ENCODE results near the gene PRKCE. TPM values are rescaled to one million over a fixed set of nuclear protein-coding genes. Genes with fewer than 3 reads are reported as not detected.

PRKCE gene
- total and polyA plus RNA-seq, 2 donors (not counting 1 experiment from before 2014, with no cell fraction given): 23.6 to 271 TPM

DNA sequence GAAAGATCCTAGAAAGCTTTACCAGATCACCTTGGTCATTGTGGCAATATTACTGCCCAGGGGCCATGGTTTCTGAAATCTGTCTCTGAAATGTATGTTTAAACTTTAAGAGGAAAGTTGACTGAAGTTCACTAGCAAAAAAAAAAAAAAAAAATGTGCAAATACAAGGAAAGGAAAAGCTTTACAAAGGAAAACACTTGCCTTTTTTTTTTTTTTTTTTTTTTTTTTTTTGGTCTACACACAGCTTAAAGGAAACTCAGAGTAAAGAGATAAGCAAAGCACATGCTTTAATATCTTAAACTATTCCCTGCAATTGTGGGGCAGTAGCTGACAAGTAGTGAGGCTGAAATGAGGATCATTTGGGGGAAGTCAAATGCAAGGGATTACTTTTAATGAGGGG lies 471.5 kb downstream of the PRKCE start:
- H3K4me1 Mint-ChIP-seq: no peaks in the 10 kb centered on the region
- ATAC-seq (ENCODE audit: low read depth): no peak
- POLR2A ChIA-PET: interaction anchor here (0.6 kb wide), 1 partner anchor 628 kb away, joined by 4 read pairs; no protein-coding TSS in a partner anchor
- no peaks in the 10 kb centered on the region for H3K9me3 Mint-ChIP-seq (ENCODE audit: insufficient read depth)
- H3K9me3 ChIP-seq (ENCODE audit: control extremely low read depth in 1 of 3, control insufficient read depth in 2 of 3, insufficient read depth in 1 of 3, low read length in 2 of 3): no peaks in the 10 kb centered on the region
- DNase-seq: no peak
- intact Hi-C loops (cut with micrococcal nuclease): no loop called here
- no peaks in the 10 kb centered on the region for H4K20me1 ChIP-seq (ENCODE audit: control insufficient read depth, insufficient read depth, low read length, poor library complexity, severe bottlenecking)
- H3K79me2 ChIP-seq (ENCODE audit: control insufficient read depth, insufficient read depth, low read length): no peaks in the 10 kb centered on the region
- H3K36me3 ChIP-seq (replicated peaks in 1 of 2; ENCODE audit: control extremely low read depth in 1 of 2, control insufficient read depth in 1 of 2, extremely low read depth in 1 of 2, insufficient read depth in 2 of 2, low read length in 1 of 2): no peaks in the 10 kb centered on the region
- no peak overlapping the region for H3K4me2 ChIP-seq (replicated peaks; ENCODE audit: low read depth, low read length, poor library complexity, severe bottlenecking)
- H3K27ac Mint-ChIP-seq: no peak overlapping the region
- H3K27ac ChIP-seq (ENCODE audit: low read length in 2 of 2): no peak overlapping the region
- H3K27me3 ChIP-seq (replicated peaks in 1 of 4; ENCODE audit: control extremely low read depth in 1 of 4, control insufficient read depth in 3 of 4, insufficient read depth in 4 of 4, low read length in 3 of 4): no peaks in the 10 kb centered on the region
- H3K4me3 Mint-ChIP-seq: no peak overlapping the region
- TF ChIP-seq, protein P1, sequence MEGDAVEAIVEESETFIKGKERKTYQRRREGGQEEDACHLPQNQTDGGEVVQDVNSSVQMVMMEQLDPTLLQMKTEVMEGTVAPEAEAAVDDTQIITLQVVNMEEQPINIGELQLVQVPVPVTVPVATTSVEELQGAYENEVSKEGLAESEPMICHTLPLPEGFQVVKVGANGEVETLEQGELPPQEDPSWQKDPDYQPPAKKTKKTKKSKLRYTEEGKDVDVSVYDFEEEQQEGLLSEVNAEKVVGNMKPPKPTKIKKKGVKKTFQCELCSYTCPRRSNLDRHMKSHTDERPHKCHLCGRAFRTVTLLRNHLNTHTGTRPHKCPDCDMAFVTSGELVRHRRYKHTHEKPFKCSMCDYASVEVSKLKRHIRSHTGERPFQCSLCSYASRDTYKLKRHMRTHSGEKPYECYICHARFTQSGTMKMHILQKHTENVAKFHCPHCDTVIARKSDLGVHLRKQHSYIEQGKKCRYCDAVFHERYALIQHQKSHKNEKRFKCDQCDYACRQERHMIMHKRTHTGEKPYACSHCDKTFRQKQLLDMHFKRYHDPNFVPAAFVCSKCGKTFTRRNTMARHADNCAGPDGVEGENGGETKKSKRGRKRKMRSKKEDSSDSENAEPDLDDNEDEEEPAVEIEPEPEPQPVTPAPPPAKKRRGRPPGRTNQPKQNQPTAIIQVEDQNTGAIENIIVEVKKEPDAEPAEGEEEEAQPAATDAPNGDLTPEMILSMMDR (IDR thresholded peaks at IDR 0.05): no peak
- TF ChIP-seq EZH2 (IDR thresholded peaks at IDR 0.05; ENCODE audit: borderline replicate concordance, insufficient read depth, low read depth, low read length, poor library complexity, severe bottlenecking): no peak
- no peak overlapping the region for H2AFZ ChIP-seq (ENCODE audit: insufficient read depth, low read depth, low read length, poor library complexity, severe bottlenecking)
- H3K9ac ChIP-seq (ENCODE audit: low read length): no peak overlapping the region
- CTCF ChIA-PET: interaction anchor here (0.6 kb wide), 1 partner anchor 1614 kb away, joined by 3 read pairs; no protein-coding TSS in a partner anchor
- no peak overlapping the region for H3K4me3 ChIP-seq (ENCODE audit: control extremely low read depth in 1 of 5, extremely low read depth in 1 of 5, insufficient read depth in 1 of 5, low read depth in 2 of 5, low read length in 4 of 5)
- H3K27me3 Mint-ChIP-seq: no peaks in the 10 kb centered on the region
- no peaks in the 10 kb centered on the region for H3K4me1 ChIP-seq (ENCODE audit: control insufficient read depth in 2 of 2, insufficient read depth in 2 of 2, low read length in 2 of 2)

DNA sequence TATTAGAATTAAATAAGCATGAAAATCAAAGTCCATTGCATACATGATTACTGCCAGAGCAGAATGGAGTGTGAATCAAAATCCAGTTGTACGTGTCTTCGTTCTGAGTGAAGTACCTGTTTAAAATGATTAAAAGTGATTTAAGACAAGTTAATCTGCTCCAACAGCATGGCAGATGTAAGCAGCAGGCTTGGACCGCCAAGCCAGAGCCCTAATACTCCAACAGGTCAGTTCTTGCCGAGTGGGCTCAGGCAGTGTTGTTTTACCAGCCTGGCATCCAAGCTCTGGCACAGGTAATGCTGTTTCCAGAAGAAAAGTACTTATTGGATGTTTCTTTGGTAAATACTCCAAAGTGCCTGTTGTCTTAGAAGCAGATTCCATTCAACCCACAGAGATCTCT lies 474.3 kb downstream of the PRKCE start:
- Mint-ChIP-seq H3K9me3 (ENCODE audit: insufficient read depth) (no peaks in the 10 kb centered on the region), H3K27me3 (no peaks in the 10 kb centered on the region), H3K4me1 (no peaks in the 10 kb centered on the region), H3K4me3 (no peak overlapping the region), H3K27ac (no peak overlapping the region)
- peaks cover 0 to 7% of the 10 kb centered on the region in 2 experiments for H3K36me3 ChIP-seq (replicated peaks in 1 of 2; ENCODE audit: control extremely low read depth in 1 of 2, control insufficient read depth in 1 of 2, extremely low read depth in 1 of 2, insufficient read depth in 2 of 2, low read length in 1 of 2)
- no peak overlapping the region for H3K27ac ChIP-seq (ENCODE audit: low read length in 2 of 2)
- no peaks in the 10 kb centered on the region for H3K27me3 ChIP-seq (replicated peaks in 1 of 4; ENCODE audit: control extremely low read depth in 1 of 4, control insufficient read depth in 3 of 4, insufficient read depth in 4 of 4, low read length in 3 of 4)
- no peak overlapping the region for H2AFZ ChIP-seq (ENCODE audit: insufficient read depth, low read depth, low read length, poor library complexity, severe bottlenecking)
- no peaks in the 10 kb centered on the region for H3K79me2 ChIP-seq (ENCODE audit: control insufficient read depth, insufficient read depth, low read length)
- no peak for ATAC-seq (ENCODE audit: low read depth)
- no peak overlapping the region for H3K9ac ChIP-seq (ENCODE audit: low read length)
- H4K20me1 ChIP-seq (ENCODE audit: control insufficient read depth, insufficient read depth, low read length, poor library complexity, severe bottlenecking): no peaks in the 10 kb centered on the region
- H3K4me2 ChIP-seq (replicated peaks; ENCODE audit: low read depth, low read length, poor library complexity, severe bottlenecking): no peak overlapping the region
- TF ChIP-seq, protein P1 (IDR thresholded peaks at IDR 0.05): no peak
- no peak for TF ChIP-seq EZH2 (IDR thresholded peaks at IDR 0.05; ENCODE audit: borderline replicate concordance, insufficient read depth, low read depth, low read length, poor library complexity, severe bottlenecking)
- no peak for DNase-seq
- WGBS (ENCODE audit: insufficient coverage): 100% methylated on average over 4 of the region's 4 CpGs
- CTCF ChIA-PET: no interaction called here
- intact Hi-C loops (cut with micrococcal nuclease): no loop called here
- POLR2A ChIA-PET: no interaction called here
- no peaks in the 10 kb centered on the region for H3K9me3 ChIP-seq (ENCODE audit: control extremely low read depth in 1 of 3, control insufficient read depth in 2 of 3, insufficient read depth in 1 of 3, low read length in 2 of 3)
- no peak overlapping the region for H3K4me3 ChIP-seq (ENCODE audit: control extremely low read depth in 1 of 5, extremely low read depth in 1 of 5, insufficient read depth in 1 of 5, low read depth in 2 of 5, low read length in 4 of 5)
- H3K4me1 ChIP-seq (ENCODE audit: control insufficient read depth in 2 of 2, insufficient read depth in 2 of 2, low read length in 2 of 2): no peaks in the 10 kb centered on the region
